ENCODE measurements around the gene PSMA5.
"Not testable (repeated sequence)": the region's sequence is repeated elsewhere in the genome, so short reads cannot be mapped to it uniquely, and the experiment has no call there.

Gene PSMA5

GRCh38 chr1:109399326-109399957, 26.8 kb downstream of the PSMA5 start:
- peaks cover 6 to 25% of the 10 kb centered on the region in 2 donors for H3K36me3 ChIP-seq (ENCODE audit: control insufficient read depth in 1 of 2, insufficient read depth in 2 of 2, low read length in 2 of 2)
- H3K9ac ChIP-seq (ENCODE audit: low read depth in 1 of 2, low read length in 2 of 2), result no peak overlapping the region
- H3K4me3 ChIP-seq (ENCODE audit: low read depth in 1 of 2, low read length in 2 of 2), result no peak overlapping the region
- no peak overlapping the region for H3K27ac ChIP-seq (ENCODE audit: low read depth, low read length)
- H3K27me3 ChIP-seq (ENCODE audit: control insufficient read depth in 1 of 2, insufficient read depth in 2 of 2, low read length in 2 of 2), result no peaks in the 10 kb centered on the region
- no peaks in the 10 kb centered on the region for H3K9me3 ChIP-seq (ENCODE audit: control insufficient read depth in 1 of 2, low read length in 2 of 2)
- peaks cover 23 to 25% of the 10 kb centered on the region in 2 donors for H3K4me1 ChIP-seq (ENCODE audit: control insufficient read depth in 1 of 2, insufficient read depth in 2 of 2, low read length in 2 of 2)

GRCh38 chr1:109398343-109399225, 27.7 kb downstream of the PSMA5 start:
- H3K9ac ChIP-seq (ENCODE audit: low read depth in 1 of 2, low read length in 2 of 2), result peak overlapping the region; percentile 32 to 46
- peaks cover 3 to 20% of the 10 kb centered on the region in 2 donors for H3K36me3 ChIP-seq (ENCODE audit: control insufficient read depth in 1 of 2, insufficient read depth in 2 of 2, low read length in 2 of 2)
- no peaks in the 10 kb centered on the region for H3K27me3 ChIP-seq (ENCODE audit: control insufficient read depth in 1 of 2, insufficient read depth in 2 of 2, low read length in 2 of 2)
- peak overlapping the region; percentile 63 to 84 for H3K4me3 ChIP-seq (ENCODE audit: low read depth in 1 of 2, low read length in 2 of 2)
- no peaks in the 10 kb centered on the region for H3K9me3 ChIP-seq (ENCODE audit: control insufficient read depth in 1 of 2, low read length in 2 of 2)
- peaks cover 25 to 30% of the 10 kb centered on the region in 2 donors for H3K4me1 ChIP-seq (ENCODE audit: control insufficient read depth in 1 of 2, insufficient read depth in 2 of 2, low read length in 2 of 2)
- no peak overlapping the region for H3K27ac ChIP-seq (ENCODE audit: low read depth, low read length)

DNA sequence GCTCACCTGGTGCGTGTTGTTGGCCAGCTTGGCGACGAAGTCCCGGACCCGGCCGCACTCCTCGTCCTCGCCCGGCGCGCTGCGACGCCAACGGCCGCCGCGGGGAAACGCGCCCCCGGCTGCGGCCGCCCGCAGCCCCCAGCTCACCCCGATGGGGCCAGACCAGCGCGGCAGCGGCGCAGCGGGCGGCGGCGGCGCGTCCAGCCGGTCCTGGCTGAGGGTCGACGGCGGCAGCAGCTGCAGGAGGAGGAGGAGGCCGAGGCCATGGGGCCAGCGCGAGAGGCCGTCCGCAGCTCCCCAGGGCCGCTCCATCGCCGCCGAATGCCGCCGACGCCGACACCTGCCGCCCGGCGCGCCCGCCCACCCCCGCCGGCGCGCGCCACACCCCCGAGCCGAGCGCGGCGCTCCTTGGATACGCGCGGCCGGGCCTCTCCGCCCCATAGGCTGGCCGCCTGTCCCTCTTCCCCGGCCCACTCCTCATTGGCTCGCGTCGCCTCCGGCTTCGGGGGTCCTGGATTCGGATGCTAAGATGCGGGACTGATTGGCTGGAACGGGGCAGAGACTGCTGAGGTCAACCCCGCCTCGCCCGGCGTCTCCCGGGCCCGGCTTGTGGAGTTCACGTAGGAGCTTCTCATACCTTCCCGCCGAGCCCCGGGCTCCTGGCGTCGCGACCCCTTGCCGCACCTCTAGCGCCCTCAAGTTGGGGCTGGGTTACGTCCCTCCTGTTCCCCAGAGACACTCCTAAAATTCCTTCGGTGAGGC, 28.5 kb downstream of the PSMA5 start, which contains the start of gene SORT1:
SORT1 (minus strand) TSS at position 338 of the 762 bp plus-strand sequence; CDS start at position 312, 26 bp downstream.
- peaks cover 3 to 16% of the 10 kb centered on the region in 2 donors for H3K36me3 ChIP-seq (ENCODE audit: control insufficient read depth in 1 of 2, insufficient read depth in 2 of 2, low read length in 2 of 2)
- no peaks in the 10 kb centered on the region for H3K27me3 ChIP-seq (ENCODE audit: control insufficient read depth in 1 of 2, insufficient read depth in 2 of 2, low read length in 2 of 2)
- peak within 1 kb of the TSS; percentile 67 to 84 for H3K4me3 ChIP-seq (ENCODE audit: low read depth in 1 of 2, low read length in 2 of 2)
- no peak within 1 kb of the TSS for H3K27ac ChIP-seq (ENCODE audit: low read depth, low read length)
- H3K4me1 ChIP-seq (ENCODE audit: control insufficient read depth in 1 of 2, insufficient read depth in 2 of 2, low read length in 2 of 2), result peaks cover 25 to 39% of the 10 kb centered on the region in 2 donors
- H3K9ac ChIP-seq (ENCODE audit: low read depth in 1 of 2, low read length in 2 of 2), result peak within 1 kb of the TSS; percentile 32 to 46
- H3K9me3 ChIP-seq (ENCODE audit: control insufficient read depth in 1 of 2, low read length in 2 of 2), result no peaks in the 10 kb centered on the region

DNA sequence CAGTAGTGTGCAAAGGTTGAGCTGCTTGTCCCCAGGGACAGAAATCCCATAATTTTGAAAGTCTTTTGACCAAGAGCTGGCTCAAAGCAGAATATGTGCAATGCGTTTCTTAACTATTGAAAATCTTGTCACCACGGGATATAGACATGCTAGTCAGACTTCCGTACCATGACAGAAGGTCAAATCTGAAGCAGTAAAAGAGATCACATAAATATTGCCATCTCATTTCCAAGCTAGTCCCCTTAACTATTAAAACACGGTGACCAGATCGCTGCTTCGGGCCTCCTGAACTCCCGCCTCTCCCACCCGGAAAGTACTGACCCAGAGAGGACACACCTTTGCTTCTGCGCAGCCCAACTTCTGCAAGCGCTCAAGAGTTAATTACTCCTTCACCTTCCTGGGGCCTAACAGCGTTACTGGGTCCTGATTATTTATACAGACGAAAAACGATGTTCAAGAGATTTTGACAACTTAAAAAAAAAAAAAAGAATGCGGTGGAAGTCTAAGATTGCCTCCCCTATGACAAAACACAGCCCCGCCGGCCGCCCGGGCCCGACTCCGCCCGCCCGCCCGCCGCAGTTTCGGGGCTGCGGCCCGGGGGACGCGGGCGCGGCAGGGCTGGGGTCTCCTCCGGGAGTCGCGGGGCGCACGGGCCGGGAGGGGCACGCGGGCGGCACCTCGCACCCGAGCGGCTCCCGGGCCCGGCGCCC, 29.2 kb downstream of the PSMA5 start:
- Histone ChIP-seq H3K27me3 (ENCODE audit: control insufficient read depth in 1 of 2, insufficient read depth in 2 of 2, low read length in 2 of 2) (no peaks in the 10 kb centered on the region), H3K4me1 (ENCODE audit: control insufficient read depth in 1 of 2, insufficient read depth in 2 of 2, low read length in 2 of 2) (peaks cover 31 to 46% of the 10 kb centered on the region in 2 donors)

GRCh38 chr1:109396513-109396839, 29.8 kb downstream of the PSMA5 start:
- H3K9ac ChIP-seq (ENCODE audit: low read depth in 1 of 2, low read length in 2 of 2), result peak overlapping the region in 1 of 2 donors; percentile 21
- peaks cover 0 to 6% of the 10 kb centered on the region in 2 donors for H3K36me3 ChIP-seq (ENCODE audit: control insufficient read depth in 1 of 2, insufficient read depth in 2 of 2, low read length in 2 of 2)
- no peaks in the 10 kb centered on the region for H3K27me3 ChIP-seq (ENCODE audit: control insufficient read depth in 1 of 2, insufficient read depth in 2 of 2, low read length in 2 of 2)
- H3K27ac ChIP-seq (ENCODE audit: low read depth, low read length), result no peak overlapping the region
- peak overlapping the region; percentile 63 to 67 for H3K4me3 ChIP-seq (ENCODE audit: low read depth in 1 of 2, low read length in 2 of 2)
- H3K4me1 ChIP-seq (ENCODE audit: control insufficient read depth in 1 of 2, insufficient read depth in 2 of 2, low read length in 2 of 2), result peaks cover 36 to 51% of the 10 kb centered on the region in 2 donors
- H3K9me3 ChIP-seq (ENCODE audit: control insufficient read depth in 1 of 2, low read length in 2 of 2), result no peaks in the 10 kb centered on the region

More for the DNA sequence above, 29.2 kb downstream of the PSMA5 start:
- Histone ChIP-seq H3K9me3 (ENCODE audit: control insufficient read depth in 1 of 2, low read length in 2 of 2) (no peaks in the 10 kb centered on the region), H3K4me3 (ENCODE audit: low read depth in 1 of 2, low read length in 2 of 2) (peak overlapping the region; percentile 63 to 67), H3K36me3 (ENCODE audit: control insufficient read depth in 1 of 2, insufficient read depth in 2 of 2, low read length in 2 of 2) (peaks cover 2 to 11% of the 10 kb centered on the region in 2 donors), H3K9ac (ENCODE audit: low read depth in 1 of 2, low read length in 2 of 2) (peak overlapping the region; percentile 21 to 25), H3K27ac (ENCODE audit: low read depth, low read length) (no peak overlapping the region)

DNA sequence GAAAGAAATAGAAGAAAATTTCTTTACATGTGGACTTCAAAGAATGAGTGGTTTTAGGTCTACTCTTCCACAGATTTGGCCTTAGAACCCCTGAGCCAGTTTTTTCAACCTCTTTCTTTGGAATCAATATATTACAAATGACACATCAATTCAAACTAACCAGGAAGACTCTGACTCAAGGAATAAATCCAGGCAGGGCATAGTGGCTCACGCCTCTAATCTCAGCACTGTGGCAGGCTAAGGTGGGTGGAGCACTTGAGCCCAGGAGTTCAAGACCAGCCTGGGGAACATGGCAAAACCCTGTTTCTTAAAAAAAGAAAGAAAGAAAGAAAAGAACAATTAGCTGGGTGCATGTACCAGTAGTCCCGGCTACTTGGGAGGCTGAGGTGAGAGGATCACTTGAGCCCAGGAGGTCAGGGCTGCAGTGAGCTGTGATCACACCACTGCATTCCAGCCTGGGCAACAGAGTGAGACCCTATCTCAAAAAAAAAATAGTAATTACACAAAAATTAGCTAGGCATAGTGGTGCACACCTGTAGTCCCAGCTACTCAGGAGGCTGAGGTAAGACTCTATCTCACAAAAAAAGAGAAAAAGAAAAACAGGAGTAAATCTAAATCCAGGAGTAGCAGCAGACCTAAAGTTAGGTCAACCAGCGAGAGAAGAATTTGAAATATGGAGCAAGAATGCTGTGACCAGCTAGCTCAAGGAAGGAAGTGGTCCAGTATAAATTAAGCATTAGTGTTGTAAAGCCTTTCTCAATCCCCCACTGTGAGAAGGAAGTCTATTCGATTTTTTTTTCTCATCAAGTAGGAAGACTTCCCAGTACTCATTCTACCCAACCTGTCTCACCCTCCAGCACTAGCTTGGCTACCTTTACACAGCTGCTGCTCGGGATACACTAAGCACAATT, 30.4 kb downstream of the PSMA5 start:
- H3K4me1 ChIP-seq (ENCODE audit: control insufficient read depth in 1 of 2, insufficient read depth in 2 of 2, low read length in 2 of 2), result peaks cover 39 to 57% of the 10 kb centered on the region in 2 donors
- H3K36me3 ChIP-seq (ENCODE audit: control insufficient read depth in 1 of 2, insufficient read depth in 2 of 2, low read length in 2 of 2), result no peaks in the 10 kb centered on the region
- no peaks in the 10 kb centered on the region for H3K9me3 ChIP-seq (ENCODE audit: control insufficient read depth in 1 of 2, low read length in 2 of 2)
- no peak overlapping the region for H3K27ac ChIP-seq (ENCODE audit: low read depth, low read length)
- H3K27me3 ChIP-seq (ENCODE audit: control insufficient read depth in 1 of 2, insufficient read depth in 2 of 2, low read length in 2 of 2), result no peaks in the 10 kb centered on the region
- peak overlapping the region in 1 of 2 donors; percentile 14 for H3K9ac ChIP-seq (ENCODE audit: low read depth in 1 of 2, low read length in 2 of 2)
- H3K4me3 ChIP-seq (ENCODE audit: low read depth in 1 of 2, low read length in 2 of 2), result peak overlapping the region; percentile 63 to 67

- H3K9ac ChIP-seq (ENCODE audit: low read depth in 1 of 2, low read length in 2 of 2); H3K27me3 ChIP-seq (ENCODE audit: control insufficient read depth in 1 of 2, insufficient read depth in 2 of 2, low read length in 2 of 2); H3K9me3 ChIP-seq (ENCODE audit: control insufficient read depth in 1 of 2, low read length in 2 of 2); H3K36me3 ChIP-seq (ENCODE audit: control insufficient read depth in 1 of 2, insufficient read depth in 2 of 2, low read length in 2 of 2); H3K27ac ChIP-seq (ENCODE audit: low read depth, low read length); H3K4me3 ChIP-seq (ENCODE audit: low read depth in 1 of 2, low read length in 2 of 2): not testable (repeated sequence)
- H3K4me1 ChIP-seq (ENCODE audit: control insufficient read depth in 1 of 2, insufficient read depth in 2 of 2, low read length in 2 of 2), result peaks cover 39 to 62% of the 10 kb centered on the region in 2 donors
These were observed 31.0 kb downstream of the PSMA5 start for GRCh38 chr1:109395282-109395599.

DNA sequence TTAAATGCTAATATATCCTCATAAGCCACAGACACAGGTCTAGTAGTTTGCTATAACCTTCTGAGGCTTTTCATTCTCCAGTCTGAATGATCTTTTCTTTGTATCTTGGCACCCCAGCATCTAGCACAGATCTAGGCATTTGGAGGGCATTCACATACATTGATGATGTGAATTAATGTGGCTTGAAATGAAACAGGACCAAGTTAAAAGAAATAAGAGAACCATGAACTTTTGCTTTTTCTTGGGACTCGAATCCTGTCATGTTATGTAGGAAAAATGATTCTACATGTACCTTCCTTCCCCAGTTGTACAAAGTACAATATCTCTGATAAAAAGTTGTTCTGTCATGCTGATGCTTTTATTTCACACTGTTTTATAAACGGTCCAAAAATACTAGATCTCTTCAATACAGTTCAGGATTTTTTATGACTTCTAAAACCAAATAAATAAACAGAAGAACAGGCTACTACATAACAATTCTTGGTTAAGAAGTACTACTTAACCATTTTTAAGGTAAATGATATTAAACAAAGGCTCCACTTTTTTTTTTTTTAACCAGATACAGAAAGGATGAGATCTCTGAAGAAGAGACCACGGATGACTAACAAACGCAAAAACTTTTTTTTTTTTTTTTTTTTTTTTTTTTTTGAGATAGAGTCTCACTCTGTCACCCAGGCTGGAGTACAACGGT, 31.5 kb downstream of the PSMA5 start:
- Histone ChIP-seq H3K9ac (ENCODE audit: low read depth in 1 of 2, low read length in 2 of 2) (no peak overlapping the region), H3K27me3 (ENCODE audit: control insufficient read depth in 1 of 2, insufficient read depth in 2 of 2, low read length in 2 of 2) (no peaks in the 10 kb centered on the region), H3K36me3 (ENCODE audit: control insufficient read depth in 1 of 2, insufficient read depth in 2 of 2, low read length in 2 of 2) (no peaks in the 10 kb centered on the region), H3K9me3 (ENCODE audit: control insufficient read depth in 1 of 2, low read length in 2 of 2) (no peaks in the 10 kb centered on the region), H3K4me1 (ENCODE audit: control insufficient read depth in 1 of 2, insufficient read depth in 2 of 2, low read length in 2 of 2) (peaks cover 39 to 65% of the 10 kb centered on the region in 2 donors), H3K27ac (ENCODE audit: low read depth, low read length) (no peak overlapping the region), H3K4me3 (ENCODE audit: low read depth in 1 of 2, low read length in 2 of 2) (no peak overlapping the region)

Data from duodenal mucosa (tissue), 2 donors.